Left lung (tissue), 10 donors: Measurements from ENCODE around the gene MRPL43. TPM values are rescaled to one million over a fixed set of nuclear protein-coding genes. Genes with fewer than 3 reads are reported as not detected.
A peak's percentile ranks its signal among the peaks of the same experiment; 100 is the strongest.

ENCODE experiments used
- ATAC-seq: fragments of 200-7000 bp; cut with Tn5 transposase; one replicate; pipeline ENCODE4 v1.9.1; 2020; ENCODE audit warnings: moderate library complexity
- DNase-seq, 4 donors: peaks; one replicate each; pipeline ENCODE4 v3.0.0-alpha.2; 2013 to 2020
- H3K27ac ChIP-seq, 2 donors: fragments of 200-600 bp; sonication (generic) in 1 of 2; one replicate each; pipeline versions ENCODE4 v1.5.0 to v1.8.0; 2020 to 2021
- H3K27me3 ChIP-seq, 2 donors: fragments of 200-600 bp; sonication (generic) in 1 of 2; one replicate each; pipeline versions ENCODE4 v1.5.0 to v1.8.0; 2020 to 2021
- H3K36me3 ChIP-seq, 2 donors: fragments of 200-600 bp; sonication (generic) in 1 of 2; one replicate each; pipeline versions ENCODE4 v1.5.0 to v1.8.0; 2020 to 2021
- H3K4me1 ChIP-seq, 2 donors: fragments of 200-600 bp; one replicate each; pipeline ENCODE4 v1.8.0; 2021
- H3K4me3 ChIP-seq, 2 donors: fragments of 200-600 bp; sonication (generic) in 1 of 2; one replicate each; pipeline versions ENCODE4 v1.5.0 to v1.8.0; 2020 to 2021; ENCODE audit warnings: mild to moderate bottlenecking in 1 of 2
- H3K9me3 ChIP-seq, 2 donors: fragments of 200-600 bp; sonication (generic) in 1 of 2; one replicate each; pipeline versions ENCODE4 v1.5.0 to v1.8.0; 2020 to 2021
- intact Hi-C, 2 donors: fragments of 100-400 bp; cut with DNase I; formaldehyde crosslinking; loops; one replicate each; pipeline versions ENCODE4 v1.11.2 to v1.14.2; 2022
- polyA plus RNA-seq, 6 donors: library from polyadenylated mRNA; unstranded; fragments of 120-200 nt; gene quantifications; one replicate each; pipeline ENCODE4 v1.2.1, GENCODE V29; 2013; ENCODE audit not compliant: insufficient read length in 6 of 6
- total RNA-seq, 2 donors: library from RNA; stranded (reverse); fragmentation: NEBNext Ultra II Directional; extraction: Animal tissue kit (Norgen Biotek cat#: 25700); gene quantifications; one replicate each; pipeline ENCODE4 v1.2.1, GENCODE V29; 2021
- TF ChIP-seq, protein P1 (sequence below), 2 donors: fragments of 200-600 bp; sonication (generic) in 1 of 2; IDR thresholded peaks; one replicate each; pipeline versions ENCODE4 v1.5.0 to v1.8.0; 2021; ENCODE audit warnings: antibody characterized with exemption in 2 of 2
- donor health status: DM: no; HTN: yes; CAD: no.
- donor health status: DM: no; HTN: no; CAD: no.

The MRPL43 gene
- total and polyA plus RNA-seq, 8 donors, result 55.0 to 103 (median 82.9) TPM

DNA sequence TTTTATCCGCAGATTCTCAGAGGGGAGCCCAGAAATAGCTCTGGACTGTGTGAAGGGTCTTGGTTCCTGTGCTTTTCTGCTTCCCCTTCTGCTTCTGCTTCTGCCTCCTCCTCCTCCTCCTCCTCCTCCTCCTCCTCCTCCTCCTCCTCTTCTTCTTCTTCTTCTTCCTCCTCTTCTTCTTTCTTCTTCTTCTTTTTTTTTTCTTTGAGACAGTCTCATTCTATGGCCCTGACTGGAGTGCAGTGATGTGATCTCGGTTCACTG, 32.1 kb upstream of the MRPL43 start:
- Histone ChIP-seq H3K4me3 (no peak overlapping the region), H3K27me3 (peaks cover 0 to 33% of the 10 kb centered on the region in 2 donors), H3K36me3 (no peaks in the 10 kb centered on the region), H3K27ac (no peak overlapping the region), H3K4me1 (peaks cover 0 to 13% of the 10 kb centered on the region in 2 donors), H3K9me3 (no peaks in the 10 kb centered on the region)
- ATAC-seq (no peak), DNase-seq (no peak)
- intact Hi-C loops, result no loop called here
- TF ChIP-seq, protein P1, sequence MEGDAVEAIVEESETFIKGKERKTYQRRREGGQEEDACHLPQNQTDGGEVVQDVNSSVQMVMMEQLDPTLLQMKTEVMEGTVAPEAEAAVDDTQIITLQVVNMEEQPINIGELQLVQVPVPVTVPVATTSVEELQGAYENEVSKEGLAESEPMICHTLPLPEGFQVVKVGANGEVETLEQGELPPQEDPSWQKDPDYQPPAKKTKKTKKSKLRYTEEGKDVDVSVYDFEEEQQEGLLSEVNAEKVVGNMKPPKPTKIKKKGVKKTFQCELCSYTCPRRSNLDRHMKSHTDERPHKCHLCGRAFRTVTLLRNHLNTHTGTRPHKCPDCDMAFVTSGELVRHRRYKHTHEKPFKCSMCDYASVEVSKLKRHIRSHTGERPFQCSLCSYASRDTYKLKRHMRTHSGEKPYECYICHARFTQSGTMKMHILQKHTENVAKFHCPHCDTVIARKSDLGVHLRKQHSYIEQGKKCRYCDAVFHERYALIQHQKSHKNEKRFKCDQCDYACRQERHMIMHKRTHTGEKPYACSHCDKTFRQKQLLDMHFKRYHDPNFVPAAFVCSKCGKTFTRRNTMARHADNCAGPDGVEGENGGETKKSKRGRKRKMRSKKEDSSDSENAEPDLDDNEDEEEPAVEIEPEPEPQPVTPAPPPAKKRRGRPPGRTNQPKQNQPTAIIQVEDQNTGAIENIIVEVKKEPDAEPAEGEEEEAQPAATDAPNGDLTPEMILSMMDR (IDR thresholded peaks at IDR 0.05), result no peak

DNA sequence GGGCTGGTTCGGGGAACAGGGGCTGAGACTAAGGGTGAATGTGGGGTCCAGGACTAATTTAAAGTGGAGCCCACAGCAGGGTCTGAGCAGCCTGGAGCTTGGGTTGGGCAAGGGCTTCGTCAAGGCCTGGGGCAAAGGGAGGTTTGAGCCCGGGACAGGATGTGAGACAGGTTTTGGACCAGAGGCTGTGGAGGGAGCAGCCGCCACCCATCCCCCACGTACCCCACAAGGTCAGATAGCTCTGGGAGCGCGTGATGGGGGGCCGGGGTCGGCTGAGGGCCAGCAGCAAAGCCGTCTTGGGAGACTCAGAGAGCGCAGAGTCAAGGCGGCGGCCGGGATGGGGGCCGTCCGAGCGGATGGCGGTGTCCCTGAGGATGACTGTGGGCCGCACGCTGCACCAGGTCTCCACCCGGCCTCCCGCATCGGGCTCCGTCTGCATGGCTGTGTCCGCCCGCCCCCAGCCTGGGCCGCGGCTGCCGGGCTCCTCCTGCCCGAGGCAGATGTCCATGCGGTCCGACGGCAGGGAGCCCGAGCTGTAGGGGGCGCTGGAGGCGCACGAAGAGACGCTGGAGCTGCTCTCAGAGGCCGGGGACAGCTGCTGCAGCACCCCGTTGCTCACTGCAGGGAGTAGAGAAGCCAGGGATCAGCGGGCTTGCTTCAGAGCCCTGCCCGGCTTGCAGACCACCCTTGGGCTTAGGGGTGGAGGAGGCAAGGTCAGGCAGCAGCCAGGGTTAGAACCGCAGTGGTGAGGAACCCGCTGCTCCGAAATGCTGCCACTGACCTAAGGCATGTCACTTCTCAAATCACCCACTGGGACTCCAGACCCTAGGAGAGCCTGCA, 31.5 kb upstream of the MRPL43 start:
- H3K27me3 ChIP-seq, result peaks cover 0 to 33% of the 10 kb centered on the region in 2 donors
- no peaks in the 10 kb centered on the region for H3K9me3 ChIP-seq
- TF ChIP-seq, protein P1 (IDR thresholded peaks at IDR 0.05), result peak; percentile 45 to 74
- H3K4me1 ChIP-seq, result peaks cover 0 to 19% of the 10 kb centered on the region in 2 donors
- no peak overlapping the region for H3K4me3 ChIP-seq
- DNase-seq, result peak in 3 of 4 donors; percentile 64 to 93 (median 82)
- H3K27ac ChIP-seq, result no peak overlapping the region
- ATAC-seq, result peak; percentile 88
- intact Hi-C loops, result no loop called here
- no peaks in the 10 kb centered on the region for H3K36me3 ChIP-seq

DNA sequence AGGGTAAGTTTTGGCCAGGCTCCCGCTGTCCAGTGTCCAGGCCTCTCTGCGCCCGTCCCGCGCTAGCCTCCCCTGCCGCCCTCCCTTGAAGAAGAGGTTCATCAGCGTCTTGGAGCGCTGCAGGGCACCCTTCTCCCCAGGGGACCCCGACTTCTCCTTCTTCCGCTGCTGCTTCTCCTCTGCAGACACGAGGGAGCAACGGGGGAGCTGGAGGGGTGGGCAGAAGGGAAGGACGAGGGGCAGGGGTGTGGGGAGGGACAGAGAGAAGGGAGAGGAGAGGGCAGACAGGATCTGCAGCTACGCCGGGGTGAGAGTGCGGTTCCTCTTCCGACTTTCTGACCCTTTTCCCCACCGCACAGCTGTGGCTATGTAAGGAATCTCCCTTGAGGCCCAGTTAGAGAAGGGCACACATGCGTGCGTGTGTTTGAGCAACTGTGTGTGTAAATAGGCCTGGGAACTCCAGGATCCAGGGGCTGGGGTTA, 30.9 kb upstream of the MRPL43 start:
- Histone ChIP-seq H3K9me3 (no peaks in the 10 kb centered on the region), H3K27ac (no peak overlapping the region), H3K4me1 (peaks cover under 1 to 25% of the 10 kb centered on the region in 2 donors), H3K36me3 (no peaks in the 10 kb centered on the region), H3K4me3 (no peak overlapping the region), H3K27me3 (peaks cover 0 to 33% of the 10 kb centered on the region in 2 donors)
- TF ChIP-seq, protein P1 (IDR thresholded peaks at IDR 0.05), result no peak
- intact Hi-C loops, result no loop called here
- DNase-seq (peak in 1 of 4 donors; percentile 57), ATAC-seq (no peak)

DNA sequence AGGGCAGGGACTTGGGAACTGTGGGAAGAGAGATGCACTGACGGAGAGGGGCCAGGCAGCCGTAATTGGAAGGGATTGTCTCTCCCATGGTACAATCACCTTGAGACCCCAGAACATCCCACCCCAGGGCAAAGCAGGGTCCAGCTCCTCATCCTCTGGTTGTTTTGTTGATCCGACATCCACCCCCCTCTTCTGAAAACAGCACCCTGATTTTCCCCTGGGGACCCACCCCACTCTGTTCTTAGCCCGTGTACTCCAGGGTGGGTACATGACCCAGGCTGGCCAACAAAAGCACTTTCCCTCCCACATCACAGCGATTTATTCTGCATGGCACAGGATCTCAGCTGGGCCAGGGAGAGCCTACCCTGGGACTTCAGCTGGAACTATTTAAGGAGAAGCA, 29.5 kb upstream of the MRPL43 start:
- TF ChIP-seq, protein P1 (IDR thresholded peaks at IDR 0.05), result no peak
- no peaks in the 10 kb centered on the region for H3K9me3 ChIP-seq
- H3K4me3 ChIP-seq, result no peak overlapping the region
- ATAC-seq (no peak), DNase-seq (peak in 1 of 4 donors; percentile 15)
- intact Hi-C loops, result no loop called here
- peaks cover 4 to 39% of the 10 kb centered on the region in 2 donors for H3K4me1 ChIP-seq
- H3K27ac ChIP-seq, result no peak overlapping the region
- no peaks in the 10 kb centered on the region for H3K36me3 ChIP-seq
- peaks cover 0 to 33% of the 10 kb centered on the region in 2 donors for H3K27me3 ChIP-seq

DNA sequence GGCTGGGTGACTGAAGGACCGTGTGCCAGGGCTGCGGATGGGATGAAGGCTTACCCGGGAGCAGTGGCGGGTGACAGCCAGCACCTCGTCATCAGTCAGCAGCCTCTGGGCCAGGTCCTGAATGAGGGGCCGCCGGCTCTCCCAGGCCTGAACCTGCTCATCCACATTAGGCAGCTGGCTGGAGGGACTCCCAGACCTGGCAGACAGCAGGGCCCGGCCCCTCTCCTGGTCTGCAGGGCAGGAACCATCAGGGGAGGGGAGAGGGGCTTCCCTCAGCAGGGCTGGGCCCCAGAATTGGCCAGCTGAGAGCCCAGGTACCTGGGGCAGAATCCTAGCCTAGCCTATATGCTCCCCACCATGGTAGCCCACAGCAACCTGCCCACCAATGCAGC, 28.3 kb upstream of the MRPL43 start:
- peak in 1 of 4 donors; percentile 73 for DNase-seq
- H3K4me1 ChIP-seq, result peaks cover 4 to 39% of the 10 kb centered on the region in 2 donors
- H3K36me3 ChIP-seq, result no peaks in the 10 kb centered on the region
- ATAC-seq, result no peak
- H3K27ac ChIP-seq, result no peak overlapping the region
- H3K27me3 ChIP-seq, result peaks cover 0 to 33% of the 10 kb centered on the region in 2 donors
- H3K9me3 ChIP-seq, result no peaks in the 10 kb centered on the region
- TF ChIP-seq, protein P1 (IDR thresholded peaks at IDR 0.05), result no peak
- H3K4me3 ChIP-seq, result no peak overlapping the region
- intact Hi-C loops, result no loop called here
